ENCODE measurements around the gene STIM1. TPM values are rescaled to one million over a fixed set of nuclear protein-coding genes. Genes with fewer than 3 reads are reported as not detected.

Gene STIM1
- total RNA-seq, 1 experiment from 2014 or later, result 45.5 TPM

- DNase-seq (ENCODE audit: low read depth), result no peak
- in situ Hi-C loops (cut with HindIII; ENCODE audit: low pct_unique_long_range_greater_than_20kb, low sequenced_read_pairs), result no loop called here
These were observed 284.7 kb downstream of the STIM1 start for GRCh38 chr11:4140067-4140636.

Other genes starting within 250 kb of the STIM1 start
- gene ART5, start 213.7 kb upstream of the STIM1 start, total RNA-seq (2014; rRNA removed; shearing (Covaris generic); ENCODE audit: low replicate concordance), result 3.5 and 4.9 TPM in 2 replicates
- gene ART1, start 210.5 kb upstream of the STIM1 start, total RNA-seq (2014; rRNA removed; shearing (Covaris generic); ENCODE audit: low replicate concordance), result not detected in 2 replicates
- not detected in 2 replicates for gene CHRNA10, start 184.3 kb upstream of the STIM1 start, total RNA-seq (2014; rRNA removed; shearing (Covaris generic); ENCODE audit: low replicate concordance)
- 79.6 and 89.6 TPM in 2 replicates for gene NUP98, start 58.1 kb upstream of the STIM1 start, total RNA-seq (2014; rRNA removed; shearing (Covaris generic); ENCODE audit: low replicate concordance)
- gene PGAP2, start 47.1 kb upstream of the STIM1 start, total RNA-seq (2014; rRNA removed; shearing (Covaris generic); ENCODE audit: low replicate concordance), result 26.6 and 28.4 TPM in 2 replicates
- gene RHOG, start 14.7 kb upstream of the STIM1 start, total RNA-seq (2014; rRNA removed; shearing (Covaris generic); ENCODE audit: low replicate concordance), result 7.1 and 9.3 TPM in 2 replicates
- 93.1 and 104 TPM in 2 replicates for gene RRM1, start 239.1 kb downstream of the STIM1 start, total RNA-seq (2014; rRNA removed; shearing (Covaris generic); ENCODE audit: low replicate concordance)